Hypothalamus (tissue), 51 donors: ENCODE measurements around the gene HPCAL1.

Experiments used
- DNase-seq, 51 donors: peaks; one replicate each; lab custom pipeline; 2025; lab: John Stamatoyannopoulos, UW

HPCAL1 gene

DNA sequence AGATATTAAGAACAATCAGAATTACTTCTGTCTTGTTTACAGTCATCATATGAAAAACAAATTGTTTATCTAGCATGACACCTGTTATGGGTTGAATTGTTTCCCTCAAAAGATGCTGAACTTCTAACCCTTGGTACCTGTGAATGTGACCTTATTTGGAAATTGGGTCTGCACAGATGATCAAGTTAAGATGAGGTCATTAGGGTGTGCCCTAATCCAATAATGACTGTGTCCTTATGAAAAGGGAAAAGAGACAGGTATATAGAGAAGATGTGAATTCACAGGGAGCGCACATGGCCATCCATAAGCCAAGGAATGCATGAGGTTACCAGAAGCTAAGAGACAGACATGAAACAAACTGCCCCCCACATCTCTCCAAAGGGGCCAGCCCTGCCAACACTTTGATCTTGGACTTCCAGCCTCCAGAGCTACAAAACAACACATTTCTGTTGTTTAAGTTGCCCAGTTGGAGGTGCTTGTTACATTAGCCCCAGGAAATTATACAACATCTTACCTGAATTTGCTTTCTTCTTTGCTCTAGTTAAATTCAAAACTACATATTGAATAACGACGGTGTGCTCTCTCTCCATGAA lies 2.3 kb upstream of the HPCAL1 start:
- no peak for DNase-seq

DNA sequence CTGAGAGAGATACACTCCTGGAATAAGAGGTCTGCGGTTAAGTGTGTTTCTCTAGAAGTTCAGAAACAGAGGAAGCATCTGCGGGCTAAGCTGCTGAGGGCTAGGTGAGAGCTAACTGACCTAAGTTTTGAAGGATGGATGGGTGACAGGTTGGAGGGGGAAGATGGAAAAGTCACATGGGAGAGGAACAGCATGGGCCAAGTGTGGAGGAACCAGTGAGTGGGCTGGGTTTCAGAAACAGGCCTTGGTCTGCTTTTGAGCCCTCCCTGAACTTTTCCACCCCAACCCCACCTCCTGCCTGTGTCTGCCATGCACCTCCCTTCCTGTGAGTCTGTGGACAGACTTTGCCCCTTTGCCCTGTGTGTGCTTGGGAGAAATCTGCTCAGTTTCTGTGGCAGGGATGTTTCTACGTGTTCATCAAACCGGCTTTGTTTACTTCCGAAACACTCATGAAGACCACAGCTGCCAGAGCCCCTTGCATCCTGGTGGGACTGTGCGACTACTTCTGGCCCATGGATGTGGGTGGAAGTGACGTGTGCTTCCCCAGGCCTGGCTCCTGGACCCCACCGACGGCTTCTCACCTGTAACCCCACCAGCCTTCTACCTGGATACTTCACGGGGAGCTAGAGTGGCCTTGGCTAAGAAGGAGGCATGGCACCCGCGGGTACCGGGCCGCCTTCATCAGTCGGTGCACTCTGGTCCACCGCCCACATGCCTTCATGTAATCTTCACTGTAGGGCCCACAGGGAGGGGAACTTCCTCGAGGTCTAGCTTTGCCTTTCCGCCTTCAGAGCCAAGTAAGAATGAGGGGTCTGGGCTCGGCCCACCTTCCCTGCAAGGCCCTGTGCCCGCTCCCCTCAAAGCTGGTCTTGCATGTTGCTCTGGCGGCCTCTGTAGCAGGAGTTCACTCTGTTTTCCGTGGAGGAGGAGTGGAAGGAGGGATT lies 1.4 kb upstream of the HPCAL1 start:
- no peak for DNase-seq

DNA sequence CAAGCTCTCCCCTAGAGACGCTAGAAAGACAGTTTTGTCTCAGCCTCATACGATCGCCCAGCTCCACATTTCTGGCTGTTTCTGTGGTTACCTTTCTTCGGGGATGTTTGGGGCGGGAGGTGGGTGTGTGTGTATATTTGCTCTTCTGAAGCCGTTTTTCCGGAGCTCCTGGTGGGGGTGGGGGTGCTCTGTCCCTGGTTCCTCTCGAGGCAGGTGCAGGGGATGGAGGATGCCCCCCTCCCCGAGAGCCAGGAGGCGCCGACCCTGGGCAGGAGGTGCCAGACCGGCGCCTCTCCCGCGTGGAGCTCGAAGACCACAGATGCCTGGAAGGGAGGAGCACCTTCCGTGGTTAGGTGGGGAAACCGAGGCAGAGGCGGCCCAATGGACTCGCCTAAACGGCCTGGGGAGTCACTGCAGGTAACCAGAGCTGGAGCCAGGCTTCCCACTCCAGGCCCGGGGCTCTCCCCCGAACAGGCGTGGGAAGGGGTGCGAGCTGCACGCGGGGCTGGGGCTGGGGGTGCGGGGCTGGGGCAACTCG lies 694 bp upstream of the HPCAL1 start:
- peak in 6 of 51 donors; percentile 18 to 61 (median 41) for DNase-seq

DNA sequence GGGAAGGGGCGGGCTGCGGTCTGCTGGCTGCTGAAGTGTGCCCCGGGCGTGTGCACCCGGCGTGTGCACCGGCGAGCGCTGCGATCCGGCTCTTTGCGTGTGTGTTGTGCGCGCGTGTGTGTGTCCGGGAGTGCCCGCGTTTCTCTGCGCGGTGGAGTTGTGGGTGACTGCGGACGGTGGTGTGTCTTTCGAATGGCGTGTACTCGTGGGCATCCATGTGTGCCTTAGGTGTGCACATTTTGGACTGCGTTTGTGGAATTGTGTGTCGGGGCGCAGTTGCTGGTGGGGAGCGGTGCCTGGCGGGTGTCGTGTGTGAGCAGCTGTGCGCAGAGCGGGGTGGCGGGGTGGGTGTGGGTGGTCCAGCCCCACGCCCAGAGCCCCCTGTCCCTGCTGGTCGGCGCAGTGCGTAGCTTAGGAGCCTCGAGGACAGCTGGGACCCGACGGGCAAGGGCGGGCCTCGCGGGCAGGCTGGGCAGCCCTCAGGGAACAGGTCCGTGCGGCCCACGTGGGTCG lies 533 bp downstream of the HPCAL1 start:
- DNase-seq, result peak in 4 of 51 donors; percentile 29 to 47 (median 38)

DNA sequence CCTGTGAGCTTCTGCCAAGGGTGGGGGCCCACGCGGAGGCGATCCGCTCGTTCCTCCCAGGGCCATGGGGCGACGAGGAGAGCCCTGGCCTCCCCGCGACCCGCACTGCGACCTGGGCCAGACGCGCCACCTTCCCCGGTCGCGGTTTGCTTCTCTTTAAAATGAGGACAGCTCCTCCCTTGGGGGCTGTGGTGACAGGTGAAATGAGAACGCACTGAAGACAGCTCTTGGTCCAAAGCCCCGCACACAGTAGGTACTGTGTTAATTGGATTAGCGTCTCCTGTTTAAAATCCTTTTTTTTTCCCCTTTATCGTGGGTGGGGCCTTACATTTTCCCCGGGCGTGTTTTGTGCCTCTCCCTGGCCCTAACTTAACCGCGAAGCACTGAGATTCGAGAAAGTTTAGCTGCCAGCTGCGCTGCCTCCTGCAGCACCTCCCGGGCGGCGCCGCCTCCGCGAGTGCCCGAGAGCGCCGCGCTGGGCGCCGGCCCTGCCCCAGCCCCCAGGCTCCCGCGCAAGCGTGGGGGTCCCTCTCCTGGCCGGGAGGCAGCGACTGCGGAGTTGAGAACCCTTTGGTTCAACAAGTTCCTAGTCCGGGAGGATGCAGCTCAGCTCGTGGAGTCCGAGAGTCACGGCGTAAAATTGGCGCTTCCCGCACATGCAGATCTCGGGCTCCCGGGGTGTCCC lies 1.1 kb downstream of the HPCAL1 start:
- peak in 32 of 51 donors; percentile 15 to 71 (median 50) for DNase-seq

DNA sequence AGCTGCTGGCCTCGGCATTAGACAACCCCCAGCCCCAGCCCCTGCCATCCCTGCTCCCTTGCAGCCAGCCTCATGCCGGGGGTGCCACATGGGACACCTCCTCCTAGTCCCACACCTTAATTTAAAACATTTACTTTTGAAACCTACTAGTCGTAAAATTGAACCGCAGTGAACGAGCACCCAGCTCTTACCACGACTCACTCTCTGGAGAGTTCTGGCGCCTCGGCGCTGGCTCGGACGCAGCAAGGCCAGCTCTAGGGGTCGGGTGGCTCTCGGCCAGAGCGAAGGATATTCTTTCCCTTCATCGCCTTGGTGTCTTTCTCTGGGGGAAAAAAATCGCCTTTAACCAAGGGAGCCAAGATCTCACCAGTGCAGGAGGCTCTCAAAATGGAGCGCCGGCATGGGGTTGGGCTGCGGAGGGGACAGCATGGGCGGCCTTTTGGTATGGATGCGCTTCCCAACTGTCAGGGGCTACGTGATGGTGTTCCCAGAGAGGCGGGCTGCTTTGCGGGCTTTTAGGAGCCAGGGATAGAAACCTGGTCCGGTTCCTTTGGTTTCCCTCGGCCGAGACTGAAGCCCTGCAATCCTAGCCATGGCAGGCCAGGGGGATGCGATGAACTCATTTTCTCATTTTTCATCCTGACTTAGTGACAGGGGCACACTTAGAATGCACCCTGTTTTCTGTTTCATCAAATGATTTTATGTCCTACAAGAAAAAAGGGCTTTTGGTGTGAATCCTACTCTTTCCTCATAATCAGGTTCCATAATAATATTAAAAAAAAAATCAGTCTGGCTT lies 2.0 kb downstream of the HPCAL1 start:
- DNase-seq, result no peak

DNA sequence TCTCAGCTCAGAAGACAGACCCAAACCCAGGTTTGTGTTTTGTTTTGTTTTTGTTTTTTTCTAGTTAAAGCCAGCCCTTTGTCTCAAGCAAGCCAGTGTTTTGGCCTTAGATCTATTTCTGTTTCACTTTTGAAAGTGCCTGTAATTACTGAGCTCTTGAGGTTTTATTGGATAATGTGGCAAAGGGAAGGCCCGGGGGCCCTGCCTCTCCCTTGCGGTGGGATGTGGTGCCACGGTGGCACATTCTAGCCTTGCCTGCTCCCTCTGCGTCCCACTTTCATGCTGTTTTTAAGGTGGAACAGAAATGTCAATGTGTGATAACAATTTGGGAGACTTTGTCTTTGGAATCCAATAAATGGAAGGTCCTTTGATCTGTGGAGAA lies 2.5 kb downstream of the HPCAL1 start:
- no peak for DNase-seq

DNA sequence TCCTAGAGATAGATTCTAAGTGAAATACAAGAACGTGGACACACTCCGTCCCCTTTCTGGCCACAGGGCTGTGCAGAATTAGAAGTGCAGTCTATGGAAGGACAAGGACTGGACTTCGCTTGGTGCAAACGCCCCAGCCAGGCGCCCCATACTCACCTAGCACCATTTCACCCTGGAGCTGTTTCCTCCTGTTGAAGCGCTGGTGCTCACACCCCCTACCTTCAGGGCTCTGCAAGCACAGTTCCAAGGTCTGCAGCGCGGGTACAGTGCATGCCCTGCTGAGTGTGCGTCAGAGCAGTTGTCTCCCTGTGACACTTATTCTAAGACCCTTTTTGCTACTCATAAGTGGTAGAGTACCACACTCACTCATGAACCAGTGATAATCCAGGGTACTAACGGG lies 3.0 kb downstream of the HPCAL1 start:
- no peak for DNase-seq

DNA sequence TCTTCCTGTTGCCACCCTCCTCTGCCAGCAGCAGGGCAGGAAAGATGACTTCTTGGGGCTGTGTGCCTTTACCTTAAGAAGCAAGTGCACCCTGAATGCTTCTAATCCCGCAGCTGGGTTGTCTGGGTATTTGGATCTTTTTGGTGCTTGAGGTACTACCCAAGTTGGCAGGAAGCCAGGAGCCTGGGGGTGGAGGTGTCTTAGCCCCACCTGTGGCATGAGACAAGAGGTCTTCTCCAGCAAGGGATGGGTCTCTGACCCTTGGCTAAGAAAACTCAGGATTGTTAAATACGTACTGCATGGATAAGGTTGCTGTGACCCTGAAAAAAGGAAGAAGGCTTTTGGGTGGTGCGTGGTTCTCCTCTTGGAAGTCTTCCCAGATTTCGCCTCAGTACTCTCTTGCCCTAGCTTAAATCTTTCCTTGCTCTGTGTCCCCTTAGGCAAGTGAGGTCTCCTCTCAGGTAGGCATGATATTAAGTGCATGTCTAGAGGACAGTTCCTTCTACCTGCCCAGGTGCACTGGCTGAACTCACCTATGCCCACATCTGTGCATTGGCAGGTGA lies 4.3 kb downstream of the HPCAL1 start:
- DNase-seq, result no peak

DNA sequence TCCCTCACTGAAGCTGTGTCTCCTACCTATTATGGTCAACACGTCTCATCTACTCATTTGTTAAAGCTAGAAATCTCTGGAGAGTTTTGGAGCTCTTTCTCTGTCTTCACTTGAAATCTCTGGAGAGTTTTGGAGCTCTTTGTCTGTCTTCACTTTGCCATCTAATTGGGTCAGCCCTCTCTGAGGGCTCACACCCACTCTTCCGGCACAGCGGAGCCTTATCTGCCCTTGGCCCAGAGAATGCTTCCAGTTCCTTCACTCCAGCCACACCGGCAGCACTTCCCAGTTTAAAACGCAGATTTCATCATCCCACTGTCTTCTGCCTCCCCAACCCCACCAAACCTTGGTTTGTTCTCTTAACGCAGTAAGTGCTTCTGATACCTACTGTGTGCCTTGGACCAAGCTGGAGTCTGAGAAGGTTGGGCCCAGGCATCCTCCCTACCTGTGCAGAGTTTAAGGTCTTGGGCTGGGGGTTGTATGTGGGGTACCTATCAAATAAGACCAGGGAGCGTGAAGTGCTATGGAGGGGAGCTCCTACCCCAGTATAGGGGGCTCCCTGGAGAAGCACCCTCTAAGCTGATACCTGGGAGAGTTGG lies 5.0 kb downstream of the HPCAL1 start:
- DNase-seq, result no peak

DNA sequence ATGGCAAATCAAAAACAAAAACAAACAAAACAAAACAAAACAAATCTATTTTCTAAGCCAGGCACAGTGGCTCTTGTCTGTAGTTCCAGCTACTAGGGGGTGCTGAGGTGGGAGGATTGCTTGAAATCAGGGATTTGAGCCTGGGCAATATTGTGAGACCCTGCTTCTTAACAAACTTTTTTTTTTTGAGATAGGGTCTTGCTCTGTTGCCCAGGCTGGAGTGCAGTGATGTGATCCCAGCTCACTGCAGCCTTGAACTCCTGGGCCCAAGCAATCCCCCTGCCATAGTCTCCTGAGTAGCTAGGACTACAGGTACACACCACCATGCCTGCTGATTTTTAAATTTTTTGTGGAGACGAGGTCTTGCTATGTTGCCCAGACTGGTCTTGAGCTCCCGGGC lies 6.2 kb downstream of the HPCAL1 start:
- no peak for DNase-seq

DNA sequence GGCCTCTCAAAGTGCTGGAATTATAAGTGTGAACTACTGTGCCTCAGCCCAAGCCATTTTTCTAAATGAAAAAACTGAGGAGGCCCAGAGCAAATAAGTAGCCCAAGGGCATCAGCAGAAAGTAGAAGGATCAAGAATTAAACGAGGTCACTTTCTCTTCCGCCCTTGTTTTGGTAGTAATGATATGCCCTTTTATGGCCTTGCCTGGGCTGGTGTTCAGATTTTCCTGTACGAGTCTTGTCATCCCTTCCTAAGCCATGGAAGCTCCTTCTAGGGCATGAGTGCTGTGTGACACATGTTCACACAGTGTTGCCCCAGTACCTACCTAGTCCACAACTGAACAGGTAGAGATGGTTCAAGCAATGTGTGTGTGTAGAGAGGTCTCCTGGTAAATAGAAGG lies 6.6 kb downstream of the HPCAL1 start:
- DNase-seq, result no peak

DNA sequence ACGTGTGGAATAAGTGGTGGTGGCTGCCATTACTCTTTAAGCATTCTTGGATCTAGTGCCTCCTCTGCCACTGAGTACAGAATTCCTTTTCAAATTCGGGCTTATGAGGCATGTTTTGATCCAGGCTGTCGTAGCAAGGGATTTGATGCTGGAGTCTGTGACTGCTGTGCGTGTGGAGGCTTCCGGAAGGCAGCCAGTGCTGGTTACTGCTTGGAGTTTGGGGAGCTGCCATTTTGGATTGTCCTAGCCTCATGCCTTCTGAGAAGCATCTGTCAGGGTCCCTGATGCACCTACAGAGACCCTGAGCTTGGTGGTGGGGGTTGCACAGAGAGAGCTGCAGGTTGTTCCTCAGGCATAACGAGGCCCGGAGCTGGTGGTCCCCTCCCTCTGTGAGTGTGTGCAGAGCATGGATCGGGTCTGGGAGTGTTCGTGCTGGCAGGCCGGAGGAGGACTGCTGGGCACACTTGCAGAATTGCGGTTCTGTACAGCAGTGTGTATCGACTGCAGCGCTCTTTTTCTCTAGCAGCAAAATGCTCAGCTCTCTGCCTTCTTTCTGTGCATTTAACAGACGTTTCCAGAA lies 7.7 kb downstream of the HPCAL1 start:
- no peak for DNase-seq

DNA sequence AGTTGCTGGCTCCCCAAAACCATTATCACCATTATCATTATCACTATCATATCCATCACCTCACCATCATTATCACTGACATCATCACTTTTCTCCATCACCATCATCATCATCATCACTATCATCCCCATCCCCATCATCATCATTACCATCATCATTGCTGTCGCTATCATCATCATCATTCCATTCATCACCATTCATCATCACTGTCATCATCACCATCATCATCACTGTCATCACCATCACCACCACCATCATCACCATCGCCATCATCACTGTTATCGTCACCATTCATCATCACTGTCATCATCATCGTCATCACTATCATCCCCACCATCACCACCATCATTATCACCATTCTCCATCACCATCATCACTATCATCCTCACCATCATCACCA lies 9.0 kb downstream of the HPCAL1 start:
- DNase-seq, result no peak

DNA sequence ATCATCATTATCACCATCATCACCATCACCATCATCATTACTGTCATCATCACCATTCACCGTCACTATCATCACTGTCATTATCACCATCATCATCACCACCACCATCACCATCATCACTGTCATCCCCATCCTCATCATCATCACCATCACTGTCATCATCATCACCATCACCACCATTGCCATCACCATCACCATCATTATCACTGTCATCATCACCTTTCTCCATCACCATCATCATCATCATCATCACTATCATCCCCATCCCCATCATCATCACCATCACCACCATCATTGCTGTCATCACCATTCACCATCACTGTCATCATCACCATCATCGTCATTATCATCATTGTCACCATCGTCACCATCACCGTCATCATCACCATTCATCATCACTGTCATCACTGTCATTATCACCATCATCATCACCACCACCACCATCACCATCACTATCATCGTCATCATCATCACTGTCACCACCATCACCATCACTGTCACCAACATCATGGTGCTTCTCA lies 9.8 kb downstream of the HPCAL1 start:
- no peak for DNase-seq

DNA sequence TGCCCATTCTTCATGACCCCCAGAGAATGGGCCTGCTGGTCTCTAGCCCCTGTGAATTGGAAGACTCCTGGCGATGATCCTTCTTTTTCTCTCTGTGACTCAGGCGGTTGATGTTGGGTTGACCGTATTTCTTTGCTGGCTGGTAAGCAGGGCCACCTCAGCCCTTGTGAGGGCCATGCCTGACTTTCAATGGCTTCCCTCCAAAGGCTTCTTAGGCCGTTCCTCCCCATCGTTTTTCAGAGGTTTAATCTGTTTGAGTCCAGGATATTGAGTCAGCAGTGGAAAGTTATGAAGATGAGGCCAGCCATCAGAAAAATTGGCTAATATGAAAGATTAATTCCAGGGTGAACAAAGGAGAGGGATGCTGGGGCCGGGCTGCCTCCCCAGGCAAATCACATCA lies 13.6 kb downstream of the HPCAL1 start:
- no peak for DNase-seq

DNA sequence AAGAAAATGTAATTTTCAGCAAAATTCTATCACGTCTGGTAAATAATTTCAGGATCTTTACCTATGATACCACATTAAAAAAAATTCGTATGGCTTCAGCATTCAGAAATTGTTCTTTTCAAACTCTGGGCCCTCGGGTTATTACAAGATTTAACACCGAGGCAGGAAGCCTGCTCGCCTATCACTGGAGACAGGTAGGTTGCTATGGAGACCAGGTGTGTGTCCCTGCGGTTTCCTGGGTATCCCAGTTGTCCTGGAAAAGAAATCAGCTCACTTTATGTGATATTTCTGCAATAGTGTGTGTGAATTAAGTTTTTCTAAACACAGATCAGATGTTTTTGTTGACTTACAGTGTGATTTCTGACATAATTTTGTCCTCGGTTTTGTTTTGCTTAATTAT lies 14.2 kb downstream of the HPCAL1 start:
- DNase-seq, result no peak

DNA sequence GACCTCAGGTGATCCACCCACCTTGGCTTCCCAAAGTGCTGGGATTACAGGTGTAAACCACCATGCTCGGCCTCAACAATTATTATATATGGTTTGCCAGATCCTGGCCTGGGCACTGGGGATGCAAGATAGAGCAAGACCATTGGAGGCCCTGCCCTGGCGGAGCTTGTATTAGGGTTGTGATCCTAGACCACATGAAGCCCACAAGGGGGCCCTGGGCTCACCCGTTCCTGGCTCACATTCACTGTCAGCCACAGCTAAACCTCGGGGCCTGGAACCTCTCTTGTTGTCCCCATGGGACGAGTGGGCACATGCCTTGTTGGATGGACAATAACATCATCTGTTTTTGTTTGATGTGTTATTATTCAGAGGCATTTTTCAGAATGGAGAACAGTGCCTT lies 14.9 kb downstream of the HPCAL1 start:
- no peak for DNase-seq

DNA sequence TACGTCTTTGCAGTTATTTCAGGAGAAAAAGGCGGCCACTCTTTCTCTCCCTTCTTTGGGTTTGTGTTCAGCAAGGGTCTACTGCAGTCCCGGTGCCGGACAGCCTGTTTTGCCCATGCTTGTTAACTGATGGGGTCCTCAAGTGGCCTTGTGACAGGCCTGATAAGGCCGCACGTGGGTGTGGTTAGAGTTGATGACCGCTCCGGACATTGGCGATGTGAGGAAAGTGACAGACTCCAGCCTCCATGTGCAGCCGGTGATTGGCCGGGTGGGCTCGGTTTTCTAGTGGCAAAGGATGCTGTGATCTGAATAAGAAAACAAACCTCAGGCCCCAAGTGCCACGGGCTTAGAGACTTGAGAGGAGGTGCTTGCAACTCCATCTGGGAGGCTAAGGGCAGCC lies 15.6 kb downstream of the HPCAL1 start:
- no peak for DNase-seq
